Measurements from ENCODE around the gene YTHDF2. TPM values are rescaled to one million over a fixed set of nuclear protein-coding genes. Genes with fewer than 3 reads are reported as not detected.
A peak's percentile ranks its signal among the peaks of the same experiment; 100 is the strongest.
"Not testable (repeated sequence)": the region's sequence is repeated elsewhere in the genome, so short reads cannot be mapped to it uniquely, and the experiment has no call there.

The YTHDF2 gene
- total RNA-seq, 1 donor from 2014 or later, result 65.8 TPM

DNA sequence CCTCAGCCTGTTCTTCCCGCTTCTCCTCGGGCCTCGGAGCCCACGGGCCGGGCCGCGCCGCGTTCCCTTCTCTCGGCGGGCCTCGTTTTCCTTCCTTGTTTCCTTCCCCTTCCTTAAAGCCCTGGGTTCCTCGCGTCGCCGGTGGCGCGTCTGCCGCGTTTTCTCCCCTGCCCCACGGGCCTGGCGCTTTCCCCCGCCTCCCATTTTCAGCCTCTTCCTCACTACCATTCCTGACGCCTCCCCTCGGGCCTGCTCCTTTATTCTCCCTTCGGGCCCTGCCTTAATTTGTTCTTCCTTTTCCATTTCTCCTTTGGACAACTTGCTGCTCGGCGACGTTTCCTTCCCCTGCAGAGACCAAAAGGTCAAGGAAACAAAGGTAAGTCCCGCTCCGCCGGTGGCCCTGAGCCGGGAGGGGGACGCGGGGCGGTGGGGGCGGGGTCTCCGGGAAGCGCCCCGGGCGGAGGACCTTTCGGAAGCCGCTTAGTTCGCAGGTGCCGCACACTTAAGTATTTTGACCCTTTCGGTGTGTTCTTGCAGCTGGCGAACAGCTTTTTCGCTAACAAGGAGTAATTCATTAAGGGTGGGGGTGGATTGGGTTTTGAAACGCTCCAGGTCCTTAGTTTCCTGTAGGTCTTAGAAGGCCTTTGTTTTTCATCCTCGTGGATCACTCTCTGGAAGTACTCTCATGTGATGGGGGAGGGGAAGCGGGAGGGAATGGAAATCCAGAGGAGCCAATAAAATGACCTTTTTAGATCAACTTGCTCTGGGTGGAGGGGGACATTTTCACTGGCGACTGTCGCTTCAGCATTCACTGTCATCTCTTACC, 780 bp downstream of the YTHDF2 start:
- intact Hi-C loops (cut with DNase I), result loop anchor here (10.0 kb wide), 1 partner anchor 93 kb away; the partner anchor contains the start of genes RNU11 and TAF12
- ATAC-seq, result peak; percentile 27

DNA sequence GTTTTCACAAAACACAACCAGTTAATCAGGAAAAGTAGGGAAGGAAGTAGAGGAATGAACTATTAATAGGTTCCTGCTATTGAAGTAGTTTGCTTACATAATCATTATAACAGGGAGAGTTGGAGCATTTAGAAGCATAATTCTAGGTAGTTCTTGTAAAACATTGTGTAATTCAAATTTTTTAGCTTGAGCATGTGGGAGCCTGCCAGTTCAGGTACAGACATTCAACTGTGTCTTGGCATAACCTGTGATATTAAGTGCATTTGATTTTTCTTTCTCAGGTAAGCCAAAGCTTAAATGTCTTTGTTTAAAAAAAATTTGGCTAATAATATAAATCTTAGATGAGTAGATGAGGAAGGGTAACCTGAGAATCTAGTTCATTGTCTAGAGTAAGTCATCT, 3.4 kb downstream of the YTHDF2 start:
- Histone ChIP-seq H3K4me3 (peak overlapping the region; percentile 18), H3K9me3 (no peaks in the 10 kb centered on the region), H3K27ac (no peak overlapping the region), H3K36me3 (peaks cover 67% of the 10 kb centered on the region), H3K4me1 (peaks cover 50% of the 10 kb centered on the region), H3K27me3 (no peaks in the 10 kb centered on the region)
- ATAC-seq, result no peak
- intact Hi-C loops (cut with DNase I), result no loop called here
- no peak for DNase-seq
- TF ChIP-seq, protein P1, sequence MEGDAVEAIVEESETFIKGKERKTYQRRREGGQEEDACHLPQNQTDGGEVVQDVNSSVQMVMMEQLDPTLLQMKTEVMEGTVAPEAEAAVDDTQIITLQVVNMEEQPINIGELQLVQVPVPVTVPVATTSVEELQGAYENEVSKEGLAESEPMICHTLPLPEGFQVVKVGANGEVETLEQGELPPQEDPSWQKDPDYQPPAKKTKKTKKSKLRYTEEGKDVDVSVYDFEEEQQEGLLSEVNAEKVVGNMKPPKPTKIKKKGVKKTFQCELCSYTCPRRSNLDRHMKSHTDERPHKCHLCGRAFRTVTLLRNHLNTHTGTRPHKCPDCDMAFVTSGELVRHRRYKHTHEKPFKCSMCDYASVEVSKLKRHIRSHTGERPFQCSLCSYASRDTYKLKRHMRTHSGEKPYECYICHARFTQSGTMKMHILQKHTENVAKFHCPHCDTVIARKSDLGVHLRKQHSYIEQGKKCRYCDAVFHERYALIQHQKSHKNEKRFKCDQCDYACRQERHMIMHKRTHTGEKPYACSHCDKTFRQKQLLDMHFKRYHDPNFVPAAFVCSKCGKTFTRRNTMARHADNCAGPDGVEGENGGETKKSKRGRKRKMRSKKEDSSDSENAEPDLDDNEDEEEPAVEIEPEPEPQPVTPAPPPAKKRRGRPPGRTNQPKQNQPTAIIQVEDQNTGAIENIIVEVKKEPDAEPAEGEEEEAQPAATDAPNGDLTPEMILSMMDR (IDR thresholded peaks at IDR 0.05), result no peak

More for the DNA sequence above, 780 bp downstream of the YTHDF2 start:
- TF ChIP-seq, protein P1 (IDR thresholded peaks at IDR 0.05), result no peak
- Histone ChIP-seq H3K27me3 (no peaks in the 10 kb centered on the region), H3K9me3 (no peaks in the 10 kb centered on the region), H3K4me3 (peak overlapping the region; percentile 96), H3K36me3 (peaks cover 41% of the 10 kb centered on the region), H3K4me1 (peaks cover 31% of the 10 kb centered on the region), H3K27ac (peak overlapping the region; percentile 96)
- DNase-seq, result peak; percentile 78

DNA sequence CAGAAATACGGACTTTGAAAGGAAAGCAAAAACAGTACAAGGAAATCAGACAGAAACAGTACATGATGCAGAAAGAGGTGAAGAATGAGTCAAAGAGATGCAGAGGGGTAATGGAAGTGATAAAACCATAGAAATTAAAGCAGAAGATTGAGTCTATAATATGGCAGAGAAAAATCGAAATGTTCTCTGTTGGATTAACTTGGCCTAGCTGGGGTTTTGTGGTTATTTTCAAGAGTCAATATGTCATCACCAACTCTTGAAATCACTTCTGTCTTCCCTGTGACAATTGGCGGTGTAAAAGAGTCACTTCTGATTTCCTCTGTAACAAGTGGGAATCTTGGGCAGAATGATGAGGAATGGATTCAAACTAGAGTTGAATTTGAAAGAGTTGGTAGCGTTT, 7.4 kb downstream of the YTHDF2 start:
- Histone ChIP-seq H3K27me3 (no peaks in the 10 kb centered on the region), H3K36me3 (peaks cover 66% of the 10 kb centered on the region), H3K4me3 (no peak overlapping the region), H3K9me3 (no peaks in the 10 kb centered on the region), H3K27ac (no peak overlapping the region), H3K4me1 (peaks cover 78% of the 10 kb centered on the region)
- intact Hi-C loops (cut with DNase I), result no loop called here
- ATAC-seq (peak; percentile 19), DNase-seq (no peak)
- TF ChIP-seq, protein P1 (IDR thresholded peaks at IDR 0.05), result no peak

DNA sequence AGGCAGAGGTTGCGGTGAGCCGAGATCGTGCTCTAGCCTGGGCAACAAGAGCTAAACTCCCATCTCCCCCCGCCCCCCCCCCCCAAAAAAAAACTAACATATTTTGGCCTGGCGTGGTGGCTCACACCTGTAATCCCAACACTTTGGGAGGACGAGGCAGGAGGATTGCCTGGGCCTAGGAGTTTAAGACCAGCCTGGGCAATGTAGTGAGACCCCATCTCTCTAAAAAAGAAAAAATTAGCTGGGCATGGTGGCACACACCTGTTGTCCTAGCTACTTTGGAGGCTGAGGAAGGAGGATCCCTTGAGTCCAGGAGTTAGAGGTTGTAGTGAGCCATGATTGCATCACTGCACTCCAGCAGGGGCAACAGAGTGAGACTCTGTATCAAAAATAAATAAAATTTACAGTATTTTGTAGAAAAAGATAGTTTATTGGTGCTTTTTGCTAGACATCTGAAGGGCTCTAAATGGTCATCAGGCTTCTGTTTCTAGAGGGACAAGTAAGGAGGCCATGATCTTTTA, 9.0 kb downstream of the YTHDF2 start:
- Histone ChIP-seq H3K9me3 (no peaks in the 10 kb centered on the region), H3K4me3 (no peak overlapping the region), H3K36me3 (peaks cover 54% of the 10 kb centered on the region), H3K27me3 (no peaks in the 10 kb centered on the region), H3K27ac (no peak overlapping the region), H3K4me1 (peaks cover 80% of the 10 kb centered on the region)
- TF ChIP-seq, protein P1 (IDR thresholded peaks at IDR 0.05), result no peak
- no peak for ATAC-seq
- intact Hi-C loops (cut with DNase I), result no loop called here
- no peak for DNase-seq

DNA sequence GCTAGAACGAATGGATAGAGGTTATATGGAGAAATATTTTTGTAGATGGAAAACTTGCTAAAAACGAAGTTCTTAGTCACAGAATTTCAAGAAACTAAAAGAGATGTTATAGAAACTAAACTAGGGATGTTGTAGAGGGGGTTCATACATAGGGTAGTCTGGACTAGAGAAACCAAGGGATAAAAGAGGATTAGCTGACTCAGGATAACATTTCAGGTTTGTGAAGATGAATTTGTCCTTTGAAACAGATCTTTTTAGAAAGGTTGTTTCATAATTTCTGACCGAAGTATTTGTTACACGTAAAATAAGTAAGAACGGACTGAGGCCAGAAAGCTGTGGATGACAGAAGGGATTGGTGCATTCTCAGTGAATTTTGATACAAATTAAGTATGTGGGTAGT, 13.6 kb downstream of the YTHDF2 start:
- intact Hi-C loops (cut with DNase I), result no loop called here
- H3K4me1 ChIP-seq, result peaks cover 92% of the 10 kb centered on the region
- H3K4me3 ChIP-seq, result no peak overlapping the region
- peaks cover 20% of the 10 kb centered on the region for H3K36me3 ChIP-seq
- H3K27ac ChIP-seq, result no peak overlapping the region
- DNase-seq, result no peak
- H3K27me3 ChIP-seq, result no peaks in the 10 kb centered on the region
- TF ChIP-seq, protein P1 (IDR thresholded peaks at IDR 0.05), result no peak
- no peaks in the 10 kb centered on the region for H3K9me3 ChIP-seq
- ATAC-seq, result no peak

DNA sequence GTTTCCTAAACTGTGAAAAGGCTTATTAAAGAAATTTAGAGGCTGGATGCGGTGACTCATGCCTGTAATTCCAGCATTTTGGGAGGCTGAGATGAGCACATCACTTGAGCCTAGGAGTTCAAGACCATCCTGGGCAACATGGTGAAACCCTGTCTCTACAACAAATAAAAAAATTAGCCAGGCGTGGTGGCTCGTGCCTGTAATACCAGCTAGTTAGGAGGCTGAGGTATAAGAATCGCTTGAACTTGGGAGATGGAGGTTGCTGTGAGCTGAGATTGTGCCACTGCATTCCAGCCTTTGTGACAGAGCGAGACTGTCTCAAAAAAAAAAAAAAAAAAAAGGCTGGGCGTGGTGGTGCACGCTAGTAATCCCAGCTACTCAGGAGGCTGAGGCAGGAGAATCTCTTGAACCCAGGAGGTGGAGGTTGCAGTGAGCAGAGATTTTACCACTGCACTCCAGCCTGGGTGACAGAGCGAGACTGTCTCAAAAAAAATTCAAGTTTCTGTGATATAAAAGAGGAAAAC, 14.1 kb downstream of the YTHDF2 start:
- H3K9me3 ChIP-seq; ATAC-seq; DNase-seq; H3K4me3 ChIP-seq; intact Hi-C loops (cut with DNase I); H3K27ac ChIP-seq; H3K27me3 ChIP-seq: not testable (repeated sequence)
- Histone ChIP-seq H3K36me3 (peaks cover 17% of the 10 kb centered on the region), H3K4me1 (peaks cover 93% of the 10 kb centered on the region)
